Placental pericyte (primary cell): ENCODE data around the gene GPI. TPM values are rescaled to one million over a fixed set of nuclear protein-coding genes. Genes with fewer than 3 reads are reported as not detected.

Experiments
- total RNA-seq: library from RNA; depleted of rRNA; stranded (reverse); fragments of >200 nt; gene quantifications from 2 replicates; pipeline ENCODE4 v1.2.3, GENCODE V29; 2012

Gene GPI
- 179 and 214 TPM in 2 replicates for total RNA-seq

GRCh38 chr19:34364830-34365462 is at the start of gene GPI:
GPI (plus strand) TSS chr19:34365196; CDS start chr19:34365267, 71 bp downstream.

GRCh38 chr19:34404109-34404909 is 39.3 kb downstream of the GPI start, which contains the start of gene PDCD2L:
PDCD2L (plus strand) TSS chr19:34404399; CDS start chr19:34404431, 32 bp downstream.

Other genes with a start within 250 kb of the GPI start
- gene LSM14A, start 192.7 kb upstream of the GPI start, total RNA-seq = 75.4 and 86.0 TPM in 2 replicates
- gene GARRE1, start 110.6 kb upstream of the GPI start, total RNA-seq = 18.6 and 19.6 TPM in 2 replicates
- gene PDCD2L, start 39.2 kb downstream of the GPI start, total RNA-seq = 5.9 and 14.5 TPM in 2 replicates
- gene UBA2, start 63.2 kb downstream of the GPI start, total RNA-seq = 118 and 132 TPM in 2 replicates
- gene WTIP, start 116.6 kb downstream of the GPI start, total RNA-seq = 31.6 and 40.3 TPM in 2 replicates